Ascending aorta (tissue), 2 donors: ENCODE measurements around the gene SERGEF. TPM values are rescaled to one million over a fixed set of nuclear protein-coding genes. Genes with fewer than 3 reads are reported as not detected.
"Not testable (repeated sequence)": the region's sequence is repeated elsewhere in the genome, so short reads cannot be mapped to it uniquely, and the experiment has no call there.

Experiments used
- DNase-seq, 2 donors: peaks; one replicate each; pipeline ENCODE4 v3.0.0-alpha.2; 2019; ENCODE audit warnings: low spot score in 2 of 2
- H3K27ac ChIP-seq, 2 donors: fragments of 200-600 bp; sonication (generic); one replicate each; pipeline ENCODE4 v1.5.1; 2016 to 2017; ENCODE audit warnings: mild to moderate bottlenecking in 1 of 2
- H3K27me3 ChIP-seq: fragments of 200-600 bp; sonication (generic); one replicate; pipeline ENCODE4 v1.5.1; 2017
- H3K36me3 ChIP-seq, 2 donors: fragments of 200-600 bp; sonication (generic); one replicate each; pipeline ENCODE4 v1.5.1; 2016
- H3K4me1 ChIP-seq, 2 donors: fragments of 200-600 bp; sonication (generic); one replicate each; pipeline ENCODE4 v1.5.1; 2016 to 2017; ENCODE audit warnings: mild to moderate bottlenecking in 1 of 2
- H3K4me3 ChIP-seq, 2 donors: fragments of 200-600 bp; sonication (generic); one replicate each; pipeline ENCODE4 v1.5.1; 2016 to 2017; ENCODE audit warnings: mild to moderate bottlenecking in 1 of 2
- H3K9me3 ChIP-seq, 2 donors: fragments of 200-600 bp; sonication (generic); one replicate each; pipeline ENCODE4 v1.5.1; 2016
- CTCF ChIP-seq, 3 experiments: fragments of 200-600 bp in 2 of 3; fragments of 450-650 bp in 1 of 3; sonication (generic) in 2 of 3; IDR thresholded peaks; one replicate each; pipeline ENCODE4 v1.5.1; 2016 to 2019; ENCODE audit warnings: antibody characterized with exemption in 3 of 3, mild to moderate bottlenecking in 1 of 3, moderate library complexity in 1 of 3
- intact Hi-C: fragments of 100-400 bp; cut with DNase I; formaldehyde crosslinking; loops from one replicate; pipeline ENCODE4 v1.15.1; 2023
- total RNA-seq: library from RNA; depleted of rRNA; stranded (reverse); fragments of >200 nt; gene quantifications from one replicate; pipeline ENCODE4 v1.1.0, GENCODE V29; 2016

The SERGEF gene
- total RNA-seq, 1 donor from 2014 or later, result 13.6 TPM

DNA sequence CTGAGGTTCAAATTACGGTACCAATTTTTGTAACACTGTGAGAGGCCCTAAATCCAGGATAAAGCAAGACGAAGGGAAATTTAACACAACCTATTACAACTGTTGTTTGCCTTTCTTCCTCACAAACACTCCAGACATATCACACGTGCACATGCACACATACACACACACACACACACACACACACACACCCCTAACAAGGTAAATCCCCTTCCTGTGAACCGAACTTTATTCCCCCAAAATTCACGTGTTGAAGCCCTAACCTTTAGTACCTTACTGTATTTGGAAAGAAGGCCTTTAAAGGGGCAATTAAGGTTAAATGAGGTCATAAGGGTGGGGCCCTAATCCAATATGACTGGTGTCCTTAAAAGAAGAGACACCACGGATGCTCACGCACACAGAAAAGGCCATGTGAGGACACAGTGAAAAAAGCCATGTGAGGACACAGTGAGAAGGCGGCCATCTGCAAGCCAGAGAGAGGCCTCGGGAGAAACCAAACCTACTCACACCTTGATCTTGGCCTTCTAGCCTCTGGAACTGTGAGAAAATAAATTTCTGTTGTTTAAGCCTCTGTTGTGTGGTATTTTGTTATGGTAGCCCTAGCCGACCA, 1.8 kb downstream of the SERGEF start:
- Histone ChIP-seq H3K36me3 (peaks cover 7 to 12% of the 10 kb centered on the region in 2 donors), H3K9me3 (no peaks in the 10 kb centered on the region), H3K27ac (peak overlapping the region; percentile 93 to 98), H3K4me3 (no peak overlapping the region), H3K4me1 (no peaks in the 10 kb centered on the region), H3K27me3 (no peaks in the 10 kb centered on the region)
- DNase-seq, result no peak
- no peak for TF ChIP-seq CTCF (IDR thresholded peaks at IDR 0.05)
- intact Hi-C loops, result loop anchor here (5.0 to 10.0 kb wide), 3 partner anchors 371 to 714 kb away; partner anchors contain the start of genes IGSF22 and UEVLD

DNA sequence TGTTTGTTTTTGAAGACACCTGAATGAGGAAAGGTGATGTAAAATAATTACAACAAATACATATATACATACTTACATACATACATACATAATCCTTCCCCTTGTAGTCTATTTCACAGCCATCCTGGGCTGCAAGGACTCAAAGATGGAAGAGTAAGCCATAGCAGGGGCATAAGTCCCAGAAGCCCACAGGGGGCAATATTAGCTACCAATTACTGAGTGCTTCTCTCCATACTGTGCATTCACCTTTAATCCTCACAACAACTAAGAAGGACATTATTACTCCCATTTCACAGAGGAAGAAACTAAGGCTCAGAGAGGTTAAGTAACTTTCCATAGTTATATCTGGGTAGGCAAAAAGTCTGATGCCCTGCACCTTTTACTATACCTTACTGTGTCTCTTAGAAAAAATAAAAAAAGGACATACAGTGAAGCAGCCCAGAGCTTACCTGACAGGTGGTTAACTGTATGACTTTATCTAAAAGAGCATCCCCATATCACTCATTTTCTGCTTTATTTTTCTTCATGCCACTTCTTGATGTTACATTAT, 2.7 kb downstream of the SERGEF start:
- Histone ChIP-seq H3K27me3 (no peaks in the 10 kb centered on the region), H3K4me3 (no peak overlapping the region), H3K9me3 (no peaks in the 10 kb centered on the region), H3K36me3 (peaks cover 11 to 20% of the 10 kb centered on the region in 2 donors), H3K27ac (no peak overlapping the region), H3K4me1 (no peaks in the 10 kb centered on the region)
- DNase-seq, result no peak
- intact Hi-C loops, result loop anchor here (5.0 to 10.0 kb wide), 3 partner anchors 372 to 715 kb away; partner anchors contain the start of genes IGSF22 and UEVLD
- TF ChIP-seq CTCF (IDR thresholded peaks at IDR 0.05), result no peak

GRCh38 chr11:18005376-18006129, 7.3 kb downstream of the SERGEF start:
- intact Hi-C loops, result no loop called here
- TF ChIP-seq CTCF (IDR thresholded peaks at IDR 0.05), result no peak
- no peaks in the 10 kb centered on the region for H3K9me3 ChIP-seq
- H3K27me3 ChIP-seq, result no peaks in the 10 kb centered on the region
- H3K4me3 ChIP-seq, result no peak overlapping the region
- no peaks in the 10 kb centered on the region for H3K4me1 ChIP-seq
- no peak for DNase-seq
- no peak overlapping the region for H3K27ac ChIP-seq
- peaks cover 26 to 64% of the 10 kb centered on the region in 2 donors for H3K36me3 ChIP-seq

GRCh38 chr11:18001191-18001590, 11.7 kb downstream of the SERGEF start:
- H3K27me3 ChIP-seq, result no peaks in the 10 kb centered on the region
- H3K4me3 ChIP-seq, result no peak overlapping the region
- intact Hi-C loops, result no loop called here
- H3K27ac ChIP-seq, result no peak overlapping the region
- TF ChIP-seq CTCF (IDR thresholded peaks at IDR 0.05), result no peak
- H3K36me3 ChIP-seq, result peaks cover 39 to 88% of the 10 kb centered on the region in 2 donors
- H3K9me3 ChIP-seq, result no peaks in the 10 kb centered on the region
- H3K4me1 ChIP-seq, result no peaks in the 10 kb centered on the region
- DNase-seq, result no peak

DNA sequence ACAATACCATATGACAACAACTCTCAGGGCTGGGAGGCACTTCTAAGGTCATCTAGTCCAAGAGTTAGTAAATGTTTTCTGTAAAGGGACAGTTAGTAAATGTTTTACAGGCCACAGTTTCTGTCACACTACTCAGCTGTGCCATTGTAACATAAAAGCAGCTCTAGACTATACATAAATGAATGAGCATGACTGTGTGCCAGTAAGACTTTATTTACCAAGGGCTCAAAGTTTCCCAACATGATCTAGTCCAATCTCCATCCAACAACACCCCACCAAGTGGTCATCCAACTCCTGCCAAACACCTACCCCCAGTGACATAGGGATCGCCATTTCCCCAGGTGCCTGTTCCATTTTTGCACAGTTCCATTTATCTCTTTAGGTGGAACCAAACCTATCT, 12.1 kb downstream of the SERGEF start:
- intact Hi-C loops, result no loop called here
- H3K9me3 ChIP-seq, result no peaks in the 10 kb centered on the region
- DNase-seq, result no peak
- H3K27ac ChIP-seq, result no peak overlapping the region
- H3K4me1 ChIP-seq, result no peaks in the 10 kb centered on the region
- H3K36me3 ChIP-seq, result peaks cover 38 to 87% of the 10 kb centered on the region in 2 donors
- H3K4me3 ChIP-seq, result no peak overlapping the region
- no peaks in the 10 kb centered on the region for H3K27me3 ChIP-seq
- TF ChIP-seq CTCF (IDR thresholded peaks at IDR 0.05), result no peak

DNA sequence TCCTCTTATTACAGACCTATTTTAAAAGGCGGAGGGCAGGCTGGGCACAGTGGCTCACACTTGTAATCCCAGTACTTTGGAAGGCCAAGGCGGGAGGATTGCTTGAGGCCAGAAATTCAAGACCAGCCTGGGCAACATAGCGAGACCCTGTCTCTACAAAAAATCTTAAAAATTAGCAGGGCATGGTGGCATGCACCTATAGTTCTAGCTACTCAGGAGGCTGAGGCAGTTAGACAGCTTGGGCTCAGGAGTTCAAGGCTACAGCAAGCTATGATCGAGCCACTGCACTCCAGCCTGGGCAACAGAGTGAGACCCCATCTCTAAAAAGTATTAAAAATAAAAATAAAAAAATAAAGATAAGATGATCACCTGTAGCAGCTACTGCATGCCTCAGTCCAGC, 12.7 kb downstream of the SERGEF start:
- H3K9me3 ChIP-seq, H3K27ac ChIP-seq, DNase-seq, intact Hi-C loops, H3K4me3 ChIP-seq, H3K4me1 ChIP-seq, H3K27me3 ChIP-seq: not testable (repeated sequence)
- H3K36me3 ChIP-seq, result peaks cover 44 to 87% of the 10 kb centered on the region in 2 donors
